Esophagus muscularis mucosa (tissue), 4 donors: ENCODE measurements around the gene JADE2. TPM values are rescaled to one million over a fixed set of nuclear protein-coding genes. Genes with fewer than 3 reads are reported as not detected.
A peak's percentile ranks its signal among the peaks of the same experiment; 100 is the strongest.

Source experiments
- DNase-seq: peaks from one replicate; pipeline ENCODE4 v3.0.0-alpha.2; 2017; ENCODE audit errors: extremely low spot score
- H3K27ac ChIP-seq, 4 donors: fragments of 200-600 bp; sonication (generic); replicated peaks in 1 of 4; 1 replicate in 3 of 4; 2 replicates in 1 of 4; pipeline ENCODE4 v1.5.1; 2016 to 2019; ENCODE audit warnings: mild to moderate bottlenecking in 1 of 4
- H3K27me3 ChIP-seq, 4 donors: fragments of 200-600 bp; sonication (generic); one replicate each; pipeline versions ENCODE4 v1.5.1 to v1.6.0; 2016 to 2019
- H3K36me3 ChIP-seq, 4 donors: fragments of 200-600 bp; sonication (generic); one replicate each; pipeline ENCODE4 v1.5.1; 2016 to 2019
- H3K4me1 ChIP-seq, 4 donors: fragments of 200-600 bp; sonication (generic); one replicate each; pipeline ENCODE4 v1.5.1; 2016 to 2019
- H3K4me3 ChIP-seq, 4 donors: fragments of 200-600 bp; sonication (generic); 1 replicate in 2 of 4; 2 replicates in 2 of 4; pipeline ENCODE4 v1.5.1; 2016 to 2019; ENCODE audit warnings: mild to moderate bottlenecking in 4 of 4, moderate library complexity in 1 of 4
- H3K9me3 ChIP-seq, 4 donors: fragments of 200-600 bp; sonication (generic); 1 replicate in 3 of 4; 2 replicates in 1 of 4; pipeline ENCODE4 v1.5.1; 2016 to 2019
- CTCF ChIP-seq, 3 experiments: fragments of 200-600 bp in 2 of 3; fragments of 450-650 bp in 1 of 3; sonication (generic) in 2 of 3; IDR thresholded peaks; one replicate each; pipeline ENCODE4 v1.5.1; 2017 to 2019; ENCODE audit warnings: antibody characterized with exemption in 3 of 3, mild to moderate bottlenecking in 2 of 3, moderate library complexity in 1 of 3
- EP300 ChIP-seq: sonication (generic); formaldehyde crosslinking; IDR thresholded peaks from one replicate; pipeline ENCODE4 v1.6.1; 2017; ENCODE audit warnings: antibody characterized with exemption
- POLR2A ChIP-seq: fragments of 450-650 bp; IDR thresholded peaks from one replicate; pipeline ENCODE4 v1.6.1; 2017; ENCODE audit warnings: antibody characterized with exemption, moderate library complexity, mild to moderate bottlenecking, low read depth
- POLR2AphosphoS5 ChIP-seq, 2 donors: sonication (generic); formaldehyde crosslinking; IDR thresholded peaks; one replicate each; pipeline ENCODE4 v1.6.1; 2017; ENCODE audit warnings: antibody characterized with exemption in 2 of 2
- WGBS: methylation state at CpG from one replicate; pipeline ENCODE4 v1.1.5; 2018; 5-methylcytosine and 5-hydroxymethylcytosine counted together
- intact Hi-C: fragments of 100-400 bp; cut with DNase I; formaldehyde crosslinking; loops from one replicate; pipeline ENCODE4 v1.15.1; 2023
- total RNA-seq, 4 donors: library from RNA; depleted of rRNA; stranded (reverse); fragments of >200 nt; gene quantifications; one replicate each; pipeline versions ENCODE4 v1.1.0 to v1.2.1, GENCODE V29; 2016

JADE2 gene
- total RNA-seq, 4 donors from 2014 or later = 55.5 to 95.5 (median 77.1) TPM

GRCh38 chr5:134521841-134522240 lies 3.6 kb upstream of the JADE2 start:
- H3K36me3 ChIP-seq = no peaks in the 10 kb centered on the region
- WGBS = 46% methylated on average over 3 of the region's 3 CpGs
- H3K4me3 ChIP-seq = no peak overlapping the region
- intact Hi-C loops = loop anchor here (5.0 kb wide), 1 partner anchor 110 kb away; the partner anchor contains the start of gene CDKN2AIPNL
- H3K27ac ChIP-seq = no peak overlapping the region
- TF ChIP-seq POLR2A = no peak
- no peak for TF ChIP-seq POLR2AphosphoS5 (IDR thresholded peaks at IDR 0.05)
- TF ChIP-seq EP300 = no peak
- no peak for TF ChIP-seq CTCF (IDR thresholded peaks at IDR 0.05)
- no peak for DNase-seq
- no peaks in the 10 kb centered on the region for H3K27me3 ChIP-seq
- H3K4me1 ChIP-seq = peaks cover 0 to 14% (median 12%) of the 10 kb centered on the region in 4 donors
- no peaks in the 10 kb centered on the region for H3K9me3 ChIP-seq

DNA sequence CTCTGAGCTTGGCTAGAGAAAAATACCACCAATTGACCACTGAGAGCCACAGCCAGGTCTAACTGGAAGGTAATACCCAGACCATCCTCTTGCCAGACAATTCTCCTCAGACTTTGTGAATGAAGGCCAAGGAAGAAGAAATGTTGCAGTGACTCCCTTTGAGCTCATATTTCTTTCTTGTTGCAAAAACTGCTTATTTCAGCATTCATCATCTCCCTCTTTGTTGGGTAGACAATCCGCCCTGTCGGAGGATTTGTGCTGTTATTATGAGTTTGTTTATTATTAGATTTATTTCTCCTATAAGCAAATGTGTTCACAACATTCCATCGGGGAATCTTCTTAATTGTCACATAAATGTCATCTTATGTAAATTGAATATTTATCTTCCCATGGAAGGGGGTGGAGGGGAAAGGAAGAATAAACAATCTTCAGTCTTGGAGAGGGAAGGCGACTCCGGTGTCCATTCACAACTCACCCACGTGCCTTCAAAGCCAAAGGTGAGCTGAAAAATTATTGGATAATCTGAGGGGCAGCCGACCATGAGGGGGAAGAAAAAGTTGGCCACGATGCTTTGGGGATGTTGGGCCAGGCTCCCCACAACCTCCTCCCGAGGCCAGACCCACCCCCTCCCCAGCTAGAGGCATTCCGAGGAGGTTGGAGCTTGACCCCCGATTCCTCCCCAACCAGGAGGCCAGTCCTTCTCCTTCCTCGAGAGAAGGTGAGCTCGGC lies 1.8 kb upstream of the JADE2 start:
- no peak for TF ChIP-seq EP300
- Histone ChIP-seq H3K27me3 (no peaks in the 10 kb centered on the region), H3K4me3 (peak overlapping the region; percentile 79 to 97 (median 92)), H3K36me3 (no peaks in the 10 kb centered on the region), H3K4me1 (peaks cover 10 to 32% (median 23%) of the 10 kb centered on the region in 4 donors), H3K9me3 (no peaks in the 10 kb centered on the region), H3K27ac (peak overlapping the region; percentile 96 to 100 (median 99))
- no peak for DNase-seq
- intact Hi-C loops = loop anchor here (5.0 kb wide), 1 partner anchor 111 kb away; the partner anchor contains the start of gene CDKN2AIPNL
- WGBS = 14% methylated on average over 11 of the region's 13 CpGs

- TF ChIP-seq POLR2AphosphoS5 (IDR thresholded peaks at IDR 0.05) (peak; percentile 87 to 95), EP300 (peak; percentile 53), CTCF (IDR thresholded peaks at IDR 0.05) (no peak), POLR2A (peak; percentile 49)
- Histone ChIP-seq H3K4me1 (peaks cover 17 to 39% (median 30%) of the 10 kb centered on the region in 4 donors), H3K36me3 (no peaks in the 10 kb centered on the region), H3K4me3 (peak overlapping the region; percentile 79 to 97 (median 92)), H3K27me3 (no peaks in the 10 kb centered on the region), H3K27ac (peak overlapping the region; percentile 96 to 100 (median 99)), H3K9me3 (no peaks in the 10 kb centered on the region)
- intact Hi-C loops = loop anchor here (5.0 kb wide), 1 partner anchor 112 kb away; the partner anchor contains the start of gene CDKN2AIPNL
- DNase-seq = peak; percentile 96
- WGBS = under 1% methylated on average over 27 of the region's 40 CpGs
Observed at GRCh38 chr5:134524272-134524825, 1.1 kb upstream of the JADE2 start.

- intact Hi-C loops = loop anchor here (1.0 kb wide), 1 partner anchor 60 kb away; no protein-coding TSS in a partner anchor
- H3K27me3 ChIP-seq = no peaks in the 10 kb centered on the region
- H3K9me3 ChIP-seq = no peaks in the 10 kb centered on the region
- TF ChIP-seq POLR2A (peak; percentile 35), CTCF (IDR thresholded peaks at IDR 0.05) (no peak), POLR2AphosphoS5 (IDR thresholded peaks at IDR 0.05) (peak; percentile 57 to 89)
- peak overlapping the region; percentile 96 to 100 (median 99) for H3K27ac ChIP-seq
- no peak for DNase-seq
- peaks cover 31 to 54% (median 45%) of the 10 kb centered on the region in 4 donors for H3K4me1 ChIP-seq
- 0% methylated on average over 38 of the region's 84 CpGs for WGBS
- H3K4me3 ChIP-seq = peak overlapping the region; percentile 79 to 97 (median 92)
- H3K36me3 ChIP-seq = no peaks in the 10 kb centered on the region
Observed at GRCh38 chr5:134525683-134526482, 413 bp downstream of the JADE2 start.
